GM23338 (cell line): Measurements from ENCODE around the gene BANK1. TPM values are rescaled to one million over a fixed set of nuclear protein-coding genes. Genes with fewer than 3 reads are reported as not detected.

Experiments
- ATAC-seq: fragments of 200-7000 bp; cut with Tn5 transposase; 3 replicates; pipeline ENCODE4 v1.9.1; 2020
- DNase-seq: peaks from one replicate; pipeline ENCODE4 v3.0.0-alpha.2; 2015; ENCODE audit warnings: low spot score
- H2AFZ ChIP-seq: fragments of 200-600 bp; sonication (generic); 2 replicates; pipeline ENCODE4 v1.8.0; 2016; ENCODE audit warnings: antibody characterized with exemption, mild to moderate bottlenecking, moderate library complexity
- H3F3A ChIP-seq: fragments of 200-600 bp; sonication (generic); replicated peaks from 2 replicates; pipeline ENCODE4 v1.8.0; 2017; ENCODE audit warnings: antibody characterized with exemption, mixed run types, low read depth
- H3K27ac ChIP-seq: fragments of 200-600 bp; sonication (generic); 2 replicates; pipeline ENCODE4 v1.6.1; 2016; ENCODE audit warnings: low read depth
- H3K27me3 ChIP-seq: fragments of 200-600 bp; sonication (generic); 2 replicates; pipeline ENCODE4 v1.8.0; 2016; ENCODE audit warnings: mild to moderate bottlenecking, mixed run types, moderate library complexity; ENCODE audit not compliant: insufficient read depth
- H3K36me3 ChIP-seq: fragments of 200-600 bp; sonication (generic); 2 replicates; pipeline ENCODE4 v1.8.0; 2016; ENCODE audit warnings: mild to moderate bottlenecking; ENCODE audit not compliant: insufficient read depth
- H3K4me1 ChIP-seq: fragments of 200-600 bp; sonication (generic); 2 replicates; pipeline ENCODE4 v1.8.0; 2016; ENCODE audit warnings: mild to moderate bottlenecking, moderate library complexity; ENCODE audit not compliant: insufficient read depth
- H3K4me2 ChIP-seq: fragments of 200-600 bp; sonication (generic); 2 replicates; pipeline ENCODE4 v1.7.1; 2017; ENCODE audit warnings: mixed run types
- H3K4me3 ChIP-seq: fragments of 200-600 bp; sonication (generic); 2 replicates; pipeline ENCODE4 v1.6.1; 2016; ENCODE audit warnings: mixed run types
- H3K79me2 ChIP-seq: fragments of 200-600 bp; sonication (generic); replicated peaks from 2 replicates; pipeline ENCODE4 v1.8.0; 2017; ENCODE audit warnings: mild to moderate bottlenecking; ENCODE audit not compliant: insufficient read depth
- H3K9me2 ChIP-seq: fragments of 200-600 bp; sonication (generic); 2 replicates; pipeline ENCODE4 v1.8.0; 2017; ENCODE audit not compliant: insufficient read depth
- H4K20me1 ChIP-seq: fragments of 200-600 bp; sonication (generic); replicated peaks from 2 replicates; pipeline ENCODE4 v1.8.0; 2017; ENCODE audit warnings: mild to moderate bottlenecking; ENCODE audit not compliant: insufficient read depth
- H3K27ac Mint-ChIP-seq: 2 replicates; pipeline ENCODE4 v1.8.0; 2020; ENCODE audit warnings: inconsistent platforms, mild to moderate bottlenecking, moderate library complexity, mixed read lengths
- H3K27me3 Mint-ChIP-seq: 3 replicates; pipeline ENCODE4 v1.8.0; 2022; ENCODE audit warnings: low read depth, mild to moderate bottlenecking, moderate library complexity, mixed read lengths, inconsistent platforms; ENCODE audit not compliant: insufficient read depth, poor library complexity
- H3K36me3 Mint-ChIP-seq: 3 replicates; pipeline ENCODE4 v1.8.0; 2021; ENCODE audit warnings: low read depth, mild to moderate bottlenecking, inconsistent platforms, moderate library complexity, mixed read lengths
- H3K4me1 Mint-ChIP-seq: 3 replicates; pipeline ENCODE4 v1.8.0; 2020; ENCODE audit warnings: mild to moderate bottlenecking, inconsistent platforms, mixed read lengths
- H3K4me3 Mint-ChIP-seq: 3 replicates; pipeline ENCODE4 v1.8.0; 2021; ENCODE audit warnings: moderate library complexity, mild to moderate bottlenecking, inconsistent platforms, mixed read lengths
- H3K9me3 Mint-ChIP-seq: 3 replicates; pipeline ENCODE4 v1.8.0; 2020; ENCODE audit warnings: moderate library complexity, mild to moderate bottlenecking, inconsistent platforms, mixed read lengths
- CREB1 ChIP-seq: fragments of 250-450 bp; sonication (Bioruptor Pico); IDR thresholded peaks from 2 replicates; pipeline ENCODE4 v1.5.0; 2020; ENCODE audit warnings: low read depth, mild to moderate bottlenecking, moderate library complexity
- EZH2 ChIP-seq: fragments of 200-600 bp; sonication (generic); IDR thresholded peaks from one replicate; pipeline ENCODE4 v1.8.0; 2017; ENCODE audit warnings: antibody characterized with exemption, mild to moderate bottlenecking, low read depth; ENCODE audit not compliant: unreplicated experiment
- EZH2phosphoT487 ChIP-seq: fragments of 200-600 bp; sonication (generic); IDR thresholded peaks from one replicate; pipeline ENCODE4 v1.8.1; 2018; ENCODE audit warnings: antibody characterized with exemption; ENCODE audit not compliant: unreplicated experiment
- JUNB ChIP-seq: IDR thresholded peaks from one replicate; pipeline ENCODE4 v1.6.1; 2016; ENCODE audit warnings: antibody characterized with exemption; ENCODE audit not compliant: unreplicated experiment
- NANOG ChIP-seq: IDR thresholded peaks from 2 replicates; pipeline ENCODE4 v1.6.1; 2016; ENCODE audit warnings: antibody characterized with exemption, borderline replicate concordance
- POLR2AphosphoS5 ChIP-seq: IDR thresholded peaks from 2 replicates; pipeline ENCODE4 v1.6.1; 2016; ENCODE audit warnings: antibody characterized with exemption, low read depth
- STAT1 ChIP-seq: IDR thresholded peaks from one replicate; pipeline ENCODE4 v1.6.1; 2016; ENCODE audit warnings: antibody characterized with exemption; ENCODE audit not compliant: unreplicated experiment
- ZNF331 ChIP-seq: fragments of 250-450 bp; sonication (Bioruptor Pico); IDR thresholded peaks from 2 replicates; pipeline ENCODE4 v1.5.0; 2020; ENCODE audit warnings: low read depth, mild to moderate bottlenecking, moderate library complexity
- polyA plus RNA-seq: library from polyadenylated mRNA; unstranded; fragments of >200 nt; fragmentation: Nextera tagmentation; extraction: Ambion mirVana; gene quantifications from 2 replicates; pipeline ENCODE4 v1.2.1, GENCODE V29; 2016
- total RNA-seq: library from RNA; depleted of rRNA; stranded (reverse); fragments of >200 nt; shearing (Covaris generic); gene quantifications from 2 replicates; pipeline ENCODE4 v1.2.3, GENCODE V29; 2014
- TF ChIP-seq, protein P1 (sequence below), 2 experiments: fragments of 200-600 bp in 1 of 2; sonication (generic) in 1 of 2; conservative IDR thresholded peaks; 2 replicates each; pipeline versions ENCODE4 v1.5.1 to v1.6.1; 2016 to 2017; ENCODE audit warnings: antibody characterized with exemption in 2 of 2, low read depth in 2 of 2, mild to moderate bottlenecking in 2 of 2, moderate library complexity in 1 of 2
- TF ChIP-seq, protein P2 (sequence below): fragments of 250-450 bp; sonication (Bioruptor Pico); IDR thresholded peaks from 2 replicates; pipeline ENCODE4 v1.5.0; 2020; ENCODE audit warnings: mild to moderate bottlenecking, moderate library complexity

The BANK1 gene
- total and polyA plus RNA-seq, 2 experiments from 2014 or later: 0.86 to 0.87 TPM

DNA sequence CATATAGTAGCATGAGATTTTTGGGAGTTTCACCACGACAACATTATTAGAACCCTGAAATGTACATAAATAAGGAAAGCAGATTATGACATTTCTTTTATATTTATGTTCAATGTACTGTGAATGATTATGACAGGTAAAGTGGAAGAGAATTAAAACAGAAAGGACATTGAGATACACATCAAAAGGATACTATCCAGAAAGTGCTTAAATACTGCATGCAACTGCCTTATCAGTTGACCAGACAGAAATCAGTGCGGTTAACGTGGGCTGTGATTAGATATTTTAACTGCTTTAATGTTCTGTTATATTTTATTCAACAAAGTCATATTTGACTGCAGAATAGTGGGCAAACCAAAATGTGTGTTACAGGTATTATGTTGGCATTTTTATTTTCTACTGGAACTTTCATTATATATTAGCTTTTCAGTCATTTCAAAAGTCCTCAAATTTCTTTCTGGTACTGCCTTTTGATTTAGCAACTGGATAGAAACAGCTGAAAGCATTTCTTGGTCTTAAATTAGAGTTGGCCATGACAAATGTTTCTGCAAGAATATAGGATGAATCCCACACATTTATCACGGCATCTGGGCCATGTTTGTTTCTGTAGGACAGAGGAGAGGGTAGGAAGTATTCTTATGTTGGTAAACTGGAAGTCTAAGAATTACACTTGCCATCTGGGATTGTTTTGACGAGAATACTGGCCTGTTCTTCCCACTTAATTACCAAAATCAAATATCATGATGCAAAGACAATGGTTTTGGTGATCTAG is 299.5 kb downstream of the BANK1 start (continued):
- TF ChIP-seq, protein P1, sequence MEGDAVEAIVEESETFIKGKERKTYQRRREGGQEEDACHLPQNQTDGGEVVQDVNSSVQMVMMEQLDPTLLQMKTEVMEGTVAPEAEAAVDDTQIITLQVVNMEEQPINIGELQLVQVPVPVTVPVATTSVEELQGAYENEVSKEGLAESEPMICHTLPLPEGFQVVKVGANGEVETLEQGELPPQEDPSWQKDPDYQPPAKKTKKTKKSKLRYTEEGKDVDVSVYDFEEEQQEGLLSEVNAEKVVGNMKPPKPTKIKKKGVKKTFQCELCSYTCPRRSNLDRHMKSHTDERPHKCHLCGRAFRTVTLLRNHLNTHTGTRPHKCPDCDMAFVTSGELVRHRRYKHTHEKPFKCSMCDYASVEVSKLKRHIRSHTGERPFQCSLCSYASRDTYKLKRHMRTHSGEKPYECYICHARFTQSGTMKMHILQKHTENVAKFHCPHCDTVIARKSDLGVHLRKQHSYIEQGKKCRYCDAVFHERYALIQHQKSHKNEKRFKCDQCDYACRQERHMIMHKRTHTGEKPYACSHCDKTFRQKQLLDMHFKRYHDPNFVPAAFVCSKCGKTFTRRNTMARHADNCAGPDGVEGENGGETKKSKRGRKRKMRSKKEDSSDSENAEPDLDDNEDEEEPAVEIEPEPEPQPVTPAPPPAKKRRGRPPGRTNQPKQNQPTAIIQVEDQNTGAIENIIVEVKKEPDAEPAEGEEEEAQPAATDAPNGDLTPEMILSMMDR (conservative IDR thresholded peaks at IDR 0.05; ENCODE audit: low read depth in 2 of 2): no peak
- TF ChIP-seq ZNF331: no peak
- no peak for TF ChIP-seq JUNB
- no peak for TF ChIP-seq CREB1 (CRISPR knock-in tag)

DNA sequence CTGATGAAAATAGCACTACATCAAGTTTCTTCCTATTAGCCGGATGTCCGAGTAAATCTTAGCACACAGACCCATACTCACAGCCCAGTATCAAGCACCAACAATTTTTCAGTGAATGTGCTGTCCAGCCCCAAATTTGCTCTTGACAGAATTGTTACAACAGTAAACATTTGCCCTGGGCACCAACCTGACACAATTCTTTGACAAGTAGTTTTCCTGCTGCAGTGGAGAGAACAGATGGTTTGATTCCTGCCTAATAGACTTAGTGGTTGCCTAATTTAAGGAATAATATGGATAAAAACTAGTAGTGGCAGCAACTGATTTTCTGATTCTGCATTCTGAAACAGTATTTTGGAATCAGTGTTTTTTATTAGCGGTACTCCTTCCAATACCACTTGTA is 301.1 kb downstream of the BANK1 start:
- Histone ChIP-seq H3K27me3 (no peaks in the 10 kb centered on the region), H3K27ac (no peak overlapping the region), H3K36me3 (no peaks in the 10 kb centered on the region), H3K9me2 (peaks cover 5% of the 10 kb centered on the region; the same call in 1 of the 2 replicates), H3F3A (no peaks in the 10 kb centered on the region), H2AFZ (no peak overlapping the region), H3K4me3 (no peak overlapping the region), H4K20me1 (no peaks in the 10 kb centered on the region), H3K4me2 (no peak overlapping the region), H3K79me2 (no peaks in the 10 kb centered on the region), H3K4me1 (no peaks in the 10 kb centered on the region)
- H3K9me3 Mint-ChIP-seq: peaks cover 8% of the 10 kb centered on the region; the same call in 2 of the 3 replicates
- TF ChIP-seq ZNF331: no peak
- TF ChIP-seq STAT1: no peak
- TF ChIP-seq CREB1 (CRISPR knock-in tag): no peak
- no peak for TF ChIP-seq JUNB
- no peaks in the 10 kb centered on the region for H3K4me1 Mint-ChIP-seq
- H3K36me3 Mint-ChIP-seq: no peaks in the 10 kb centered on the region
- no peak overlapping the region for H3K4me3 Mint-ChIP-seq
- DNase-seq (no peak), ATAC-seq (no peak)
- no peak overlapping the region for H3K27ac Mint-ChIP-seq
- peaks cover 3% of the 10 kb centered on the region for H3K27me3 Mint-ChIP-seq

DNA sequence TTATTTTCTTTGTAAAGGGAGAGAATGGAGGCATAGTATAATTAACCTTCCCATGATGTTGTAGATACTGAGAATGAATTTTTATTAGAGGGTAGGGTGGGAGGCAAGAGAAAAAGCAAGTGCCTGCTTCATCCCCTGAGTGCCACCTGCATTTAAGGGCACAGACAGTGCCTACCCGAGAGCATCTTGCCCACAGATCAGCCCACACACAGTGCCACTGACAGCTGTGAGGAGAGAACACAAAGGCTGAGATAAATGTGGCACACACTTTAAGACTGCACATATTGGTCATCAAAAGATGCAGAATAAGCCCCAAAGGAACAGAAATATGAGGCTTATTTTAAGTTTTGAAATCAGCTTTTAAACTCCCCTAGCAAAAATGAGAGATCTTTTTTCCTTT is 304.0 kb downstream of the BANK1 start:
- no peak overlapping the region for H3K27ac Mint-ChIP-seq
- H3F3A ChIP-seq: no peaks in the 10 kb centered on the region
- no peaks in the 10 kb centered on the region for H3K27me3 ChIP-seq
- no peaks in the 10 kb centered on the region for H4K20me1 ChIP-seq
- H3K9me2 ChIP-seq: 0 out of 2 replicates have a peak, but pooled peaks cover 5% of the 10 kb centered on the region
- no peak overlapping the region for H3K4me3 Mint-ChIP-seq
- H3K79me2 ChIP-seq: no peaks in the 10 kb centered on the region
- DNase-seq (no peak), ATAC-seq (no peak)
- no peak overlapping the region for H3K4me3 ChIP-seq
- no peaks in the 10 kb centered on the region for H3K36me3 ChIP-seq
- H3K4me2 ChIP-seq: no peak overlapping the region
- no peak overlapping the region for H3K27ac ChIP-seq
- no peaks in the 10 kb centered on the region for H3K4me1 Mint-ChIP-seq
- H3K36me3 Mint-ChIP-seq: no peaks in the 10 kb centered on the region
- H2AFZ ChIP-seq: no peak overlapping the region
- peaks cover 3% of the 10 kb centered on the region for H3K27me3 Mint-ChIP-seq
- no peaks in the 10 kb centered on the region for H3K4me1 ChIP-seq
- H3K9me3 Mint-ChIP-seq: no peaks in the 10 kb centered on the region
- no peak for TF ChIP-seq EZH2
- TF ChIP-seq, protein P2, sequence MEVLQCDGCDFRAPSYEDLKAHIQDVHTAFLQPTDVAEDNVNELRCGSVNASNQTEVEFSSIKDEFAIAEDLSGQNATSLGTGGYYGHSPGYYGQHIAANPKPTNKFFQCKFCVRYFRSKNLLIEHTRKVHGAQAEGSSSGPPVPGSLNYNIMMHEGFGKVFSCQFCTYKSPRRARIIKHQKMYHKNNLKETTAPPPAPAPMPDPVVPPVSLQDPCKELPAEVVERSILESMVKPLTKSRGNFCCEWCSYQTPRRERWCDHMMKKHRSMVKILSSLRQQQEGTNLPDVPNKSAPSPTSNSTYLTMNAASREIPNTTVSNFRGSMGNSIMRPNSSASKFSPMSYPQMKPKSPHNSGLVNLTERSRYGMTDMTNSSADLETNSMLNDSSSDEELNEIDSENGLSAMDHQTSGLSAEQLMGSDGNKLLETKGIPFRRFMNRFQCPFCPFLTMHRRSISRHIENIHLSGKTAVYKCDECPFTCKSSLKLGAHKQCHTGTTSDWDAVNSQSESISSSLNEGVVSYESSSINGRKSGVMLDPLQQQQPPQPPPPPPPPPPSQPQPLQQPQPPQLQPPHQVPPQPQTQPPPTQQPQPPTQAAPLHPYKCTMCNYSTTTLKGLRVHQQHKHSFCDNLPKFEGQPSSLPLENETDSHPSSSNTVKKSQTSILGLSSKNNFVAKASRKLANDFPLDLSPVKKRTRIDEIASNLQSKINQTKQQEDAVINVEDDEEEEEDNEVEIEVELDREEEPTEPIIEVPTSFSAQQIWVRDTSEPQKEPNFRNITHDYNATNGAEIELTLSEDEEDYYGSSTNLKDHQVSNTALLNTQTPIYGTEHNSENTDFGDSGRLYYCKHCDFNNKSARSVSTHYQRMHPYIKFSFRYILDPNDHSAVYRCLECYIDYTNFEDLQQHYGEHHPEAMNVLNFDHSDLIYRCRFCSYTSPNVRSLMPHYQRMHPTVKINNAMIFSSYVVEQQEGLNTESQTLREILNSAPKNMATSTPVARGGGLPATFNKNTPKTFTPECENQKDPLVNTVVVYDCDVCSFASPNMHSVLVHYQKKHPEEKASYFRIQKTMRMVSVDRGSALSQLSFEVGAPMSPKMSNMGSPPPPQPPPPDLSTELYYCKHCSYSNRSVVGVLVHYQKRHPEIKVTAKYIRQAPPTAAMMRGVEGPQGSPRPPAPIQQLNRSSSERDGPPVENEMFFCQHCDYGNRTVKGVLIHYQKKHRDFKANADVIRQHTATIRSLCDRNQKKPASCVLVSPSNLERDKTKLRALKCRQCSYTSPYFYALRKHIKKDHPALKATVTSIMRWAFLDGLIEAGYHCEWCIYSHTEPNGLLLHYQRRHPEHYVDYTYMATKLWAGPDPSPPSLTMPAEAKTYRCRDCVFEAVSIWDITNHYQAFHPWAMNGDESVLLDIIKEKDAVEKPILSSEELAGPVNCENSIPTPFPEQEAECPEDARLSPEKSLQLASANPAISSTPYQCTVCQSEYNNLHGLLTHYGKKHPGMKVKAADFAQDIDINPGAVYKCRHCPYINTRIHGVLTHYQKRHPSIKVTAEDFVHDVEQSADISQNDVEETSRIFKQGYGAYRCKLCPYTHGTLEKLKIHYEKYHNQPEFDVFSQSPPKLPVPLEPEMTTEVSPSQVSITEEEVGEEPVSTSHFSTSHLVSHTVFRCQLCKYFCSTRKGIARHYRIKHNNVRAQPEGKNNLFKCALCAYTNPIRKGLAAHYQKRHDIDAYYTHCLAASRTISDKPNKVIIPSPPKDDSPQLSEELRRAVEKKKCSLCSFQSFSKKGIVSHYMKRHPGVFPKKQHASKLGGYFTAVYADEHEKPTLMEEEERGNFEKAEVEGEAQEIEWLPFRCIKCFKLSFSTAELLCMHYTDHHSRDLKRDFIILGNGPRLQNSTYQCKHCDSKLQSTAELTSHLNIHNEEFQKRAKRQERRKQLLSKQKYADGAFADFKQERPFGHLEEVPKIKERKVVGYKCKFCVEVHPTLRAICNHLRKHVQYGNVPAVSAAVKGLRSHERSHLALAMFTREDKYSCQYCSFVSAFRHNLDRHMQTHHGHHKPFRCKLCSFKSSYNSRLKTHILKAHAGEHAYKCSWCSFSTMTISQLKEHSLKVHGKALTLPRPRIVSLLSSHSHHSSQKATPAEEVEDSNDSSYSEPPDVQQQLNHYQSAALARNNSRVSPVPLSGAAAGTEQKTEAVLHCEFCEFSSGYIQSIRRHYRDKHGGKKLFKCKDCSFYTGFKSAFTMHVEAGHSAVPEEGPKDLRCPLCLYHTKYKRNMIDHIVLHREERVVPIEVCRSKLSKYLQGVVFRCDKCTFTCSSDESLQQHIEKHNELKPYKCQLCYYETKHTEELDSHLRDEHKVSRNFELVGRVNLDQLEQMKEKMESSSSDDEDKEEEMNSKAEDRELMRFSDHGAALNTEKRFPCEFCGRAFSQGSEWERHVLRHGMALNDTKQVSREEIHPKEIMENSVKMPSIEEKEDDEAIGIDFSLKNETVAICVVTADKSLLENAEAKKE (CRISPR knock-in tag): no peak
- TF ChIP-seq CREB1 (CRISPR knock-in tag): no peak
- TF ChIP-seq POLR2AphosphoS5: no peak
- no peak for TF ChIP-seq NANOG
- no peak for TF ChIP-seq EZH2phosphoT487
- TF ChIP-seq ZNF331: no peak
